ENCODE results near the gene ITGBL1. TPM values are rescaled to one million over a fixed set of nuclear protein-coding genes. Genes with fewer than 3 reads are reported as not detected.

ITGBL1 gene
- total and polyA plus RNA-seq, 2 of the 13 experiments (the other 11 are each of a cell fraction or from before 2014, with no cell fraction given), result 0.02 TPM; not detected in 1

- H2AFZ ChIP-seq (ENCODE audit: low read length), result no peak overlapping the region
- no peaks in the 10 kb centered on the region for H3K9me3 ChIP-seq (ENCODE audit: low read length)
- POLR2A ChIA-PET, result no interaction called here
- no peaks in the 10 kb centered on the region for H3K79me2 ChIP-seq (ENCODE audit: insufficient read depth, low read length)
- H3K27ac ChIP-seq (ENCODE audit: extremely low read length, insufficient read depth, low read length), result no peak overlapping the region
- no peak for FAIRE-seq
- no peak for ATAC-seq
- no peak overlapping the region for H3K4me2 ChIP-seq (ENCODE audit: low read depth, low read length)
- no peaks in the 10 kb centered on the region for H4K20me1 ChIP-seq (ENCODE audit: insufficient read depth, low read length)
- CTCF ChIA-PET (ENCODE audit: low intra/inter-chr PET ratio, low total read pairs), result no interaction called here
- intact Hi-C loops (cut with micrococcal nuclease; ENCODE audit: unreplicated experiment) (no loop called here), in situ Hi-C loops (cut with HindIII; ENCODE audit: extremely low pct_ligation_motif_present, low pct_unique_long_range_greater_than_20kb) (no loop called here)
- WGBS (ENCODE audit: low lambda C conversion rate), result 0% methylated on average over 2 of the region's 2 CpGs
- H3K27me3 ChIP-seq (ENCODE audit: control insufficient read depth in 1 of 2, insufficient read depth in 2 of 2, low read length in 2 of 2), result no peaks in the 10 kb centered on the region
- peaks cover 11% of the 10 kb centered on the region for H3K4me1 ChIP-seq (ENCODE audit: insufficient read depth, low read length)
- no peak overlapping the region for H3K9ac ChIP-seq (ENCODE audit: insufficient read depth, low read depth, low read length)
- no peaks in the 10 kb centered on the region for H3K36me3 ChIP-seq (replicated peaks in 1 of 2; ENCODE audit: control insufficient read depth in 1 of 2, insufficient read depth in 2 of 2, low read length in 2 of 2)
- no peak for DNase-seq (ENCODE audit: low spot score)
- no peak overlapping the region for H3K4me3 ChIP-seq (replicated peaks in 1 of 3; ENCODE audit: insufficient read depth in 1 of 3, low read depth in 2 of 3, low read length in 3 of 3)
- BruUV-seq (replicated peaks), result no TSS peak
- TF ChIP-seq GMEB2 (CRISPR knock-in tag; IDR thresholded peaks at IDR 0.05; ENCODE audit: low read depth) (no peak), ZNF646 (CRISPR knock-in tag; IDR thresholded peaks at IDR 0.05) (no peak), ZMAT3 (CRISPR knock-in tag; conservative IDR thresholded peaks at IDR 0.05) (no peak), MTA3 (CRISPR knock-in tag; IDR thresholded peaks at IDR 0.05) (no peak), ZNF530 (CRISPR knock-in tag; IDR thresholded peaks at IDR 0.05; ENCODE audit: low read depth) (no peak), JUND (CRISPR knock-in tag; IDR thresholded peaks at IDR 0.05) (no peak), MXD3 (CRISPR knock-in tag; IDR thresholded peaks at IDR 0.05) (no peak), GLI4 (CRISPR knock-in tag; IDR thresholded peaks at IDR 0.05; ENCODE audit: borderline replicate concordance) (no peak), MED1 (CRISPR knock-in tag; IDR thresholded peaks at IDR 0.05) (no peak), ATF7-NPFF (CRISPR knock-in tag; IDR thresholded peaks at IDR 0.05; ENCODE audit: low read depth) (no peak), HBP1 (CRISPR knock-in tag; IDR thresholded peaks at IDR 0.05; ENCODE audit: low read depth) (no peak), PHF20 (CRISPR knock-in tag; IDR thresholded peaks at IDR 0.05) (no peak), BCL6 (CRISPR knock-in tag; IDR thresholded peaks at IDR 0.05) (no peak), PBX2 (CRISPR knock-in tag; IDR thresholded peaks at IDR 0.05) (no peak), BATF2 (CRISPR knock-in tag; IDR thresholded peaks at IDR 0.05) (no peak)
These were observed 259.5 kb downstream of the ITGBL1 start for GRCh38 chr13:101712026-101712348.

All from HepG2 (cell line).